HG03280 (cell line): ENCODE measurements around the gene LRCH1.
A peak's percentile ranks its signal among the peaks of the same experiment; 100 is the strongest.

Experiments
- ATAC-seq: cut with Tn5 transposase; IDR thresholded peaks from one replicate; pipeline ENCODE4 v1.9.1; 2021; ENCODE audit warnings: mild to moderate bottlenecking, moderate library complexity; ENCODE audit not compliant: unreplicated experiment

LRCH1 gene

GRCh38 chr13:46531953-46532352, 21.0 kb upstream of the LRCH1 start:
- ATAC-seq: no peak

- ATAC-seq: no peak
Measured at GRCh38 chr13:46535002-46535401, 18.0 kb upstream of the LRCH1 start.

GRCh38 chr13:46535825-46536224, 17.1 kb upstream of the LRCH1 start:
- no peak for ATAC-seq

GRCh38 chr13:46536341-46536740, 16.6 kb upstream of the LRCH1 start:
- ATAC-seq: no peak

GRCh38 chr13:46539231-46539630, 13.7 kb upstream of the LRCH1 start:
- no peak for ATAC-seq

GRCh38 chr13:46541210-46541609, 11.8 kb upstream of the LRCH1 start:
- no peak for ATAC-seq

GRCh38 chr13:46542833-46543232, 10.1 kb upstream of the LRCH1 start:
- ATAC-seq: no peak

- ATAC-seq: no peak
Measured at GRCh38 chr13:46543287-46543686, 9.7 kb upstream of the LRCH1 start.

- peak; percentile 48 for ATAC-seq
Measured at GRCh38 chr13:46544208-46544607, 8.8 kb upstream of the LRCH1 start.

GRCh38 chr13:46544811-46545210, 8.2 kb upstream of the LRCH1 start:
- ATAC-seq: no peak

- ATAC-seq: no peak
Measured at GRCh38 chr13:46546084-46546768, 6.7 kb upstream of the LRCH1 start.

- no peak for ATAC-seq
Measured at GRCh38 chr13:46550822-46551221, 2.1 kb upstream of the LRCH1 start.

- no peak for ATAC-seq
Measured at GRCh38 chr13:46551410-46552302, 1.3 kb upstream of the LRCH1 start.

- no peak for ATAC-seq
Measured at GRCh38 chr13:46552303-46552682, 677 bp upstream of the LRCH1 start.

GRCh38 chr13:46553521-46553885, 533 bp downstream of the LRCH1 start:
- no peak for ATAC-seq

GRCh38 chr13:46553886-46554858, 1.2 kb downstream of the LRCH1 start:
- ATAC-seq: peak; percentile 46

GRCh38 chr13:46554951-46555350, 2.0 kb downstream of the LRCH1 start:
- no peak for ATAC-seq

GRCh38 chr13:46555722-46556417, 2.9 kb downstream of the LRCH1 start:
- ATAC-seq: no peak

GRCh38 chr13:46556418-46556779, 3.4 kb downstream of the LRCH1 start:
- no peak for ATAC-seq

GRCh38 chr13:46559272-46559805, 6.4 kb downstream of the LRCH1 start:
- ATAC-seq: no peak
